ENCODE data around the gene PSMC5.

PSMC5 gene

DNA sequence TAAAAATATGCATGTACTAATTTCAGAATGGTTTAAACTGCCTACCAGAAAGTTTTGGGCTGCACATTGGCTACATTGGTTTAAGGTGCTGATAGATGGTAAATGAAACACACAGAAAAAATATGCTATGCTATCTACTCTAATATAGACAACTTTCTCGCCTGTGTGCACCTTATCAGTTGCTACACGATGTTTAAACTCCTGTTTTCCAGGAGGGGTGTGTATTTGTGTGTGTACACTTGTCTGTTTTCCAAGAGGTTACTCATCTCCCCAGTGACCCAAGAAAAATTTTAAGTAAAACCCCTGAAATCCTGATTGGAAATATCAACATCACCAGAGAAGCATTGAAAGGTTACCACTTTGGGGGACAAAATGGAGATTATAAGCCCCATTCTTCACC is 21.6 kb upstream of the PSMC5 start:
- TF ChIP-seq, protein P1, sequence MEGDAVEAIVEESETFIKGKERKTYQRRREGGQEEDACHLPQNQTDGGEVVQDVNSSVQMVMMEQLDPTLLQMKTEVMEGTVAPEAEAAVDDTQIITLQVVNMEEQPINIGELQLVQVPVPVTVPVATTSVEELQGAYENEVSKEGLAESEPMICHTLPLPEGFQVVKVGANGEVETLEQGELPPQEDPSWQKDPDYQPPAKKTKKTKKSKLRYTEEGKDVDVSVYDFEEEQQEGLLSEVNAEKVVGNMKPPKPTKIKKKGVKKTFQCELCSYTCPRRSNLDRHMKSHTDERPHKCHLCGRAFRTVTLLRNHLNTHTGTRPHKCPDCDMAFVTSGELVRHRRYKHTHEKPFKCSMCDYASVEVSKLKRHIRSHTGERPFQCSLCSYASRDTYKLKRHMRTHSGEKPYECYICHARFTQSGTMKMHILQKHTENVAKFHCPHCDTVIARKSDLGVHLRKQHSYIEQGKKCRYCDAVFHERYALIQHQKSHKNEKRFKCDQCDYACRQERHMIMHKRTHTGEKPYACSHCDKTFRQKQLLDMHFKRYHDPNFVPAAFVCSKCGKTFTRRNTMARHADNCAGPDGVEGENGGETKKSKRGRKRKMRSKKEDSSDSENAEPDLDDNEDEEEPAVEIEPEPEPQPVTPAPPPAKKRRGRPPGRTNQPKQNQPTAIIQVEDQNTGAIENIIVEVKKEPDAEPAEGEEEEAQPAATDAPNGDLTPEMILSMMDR (IDR thresholded peaks at IDR 0.05; ENCODE audit: low read depth, low read length, missing control alignments) = no peak
- DNase-seq (ENCODE audit: low read depth) = no peak
- no peak overlapping the region for H3K4me3 ChIP-seq (ENCODE audit: low read depth, low read length)

DNA sequence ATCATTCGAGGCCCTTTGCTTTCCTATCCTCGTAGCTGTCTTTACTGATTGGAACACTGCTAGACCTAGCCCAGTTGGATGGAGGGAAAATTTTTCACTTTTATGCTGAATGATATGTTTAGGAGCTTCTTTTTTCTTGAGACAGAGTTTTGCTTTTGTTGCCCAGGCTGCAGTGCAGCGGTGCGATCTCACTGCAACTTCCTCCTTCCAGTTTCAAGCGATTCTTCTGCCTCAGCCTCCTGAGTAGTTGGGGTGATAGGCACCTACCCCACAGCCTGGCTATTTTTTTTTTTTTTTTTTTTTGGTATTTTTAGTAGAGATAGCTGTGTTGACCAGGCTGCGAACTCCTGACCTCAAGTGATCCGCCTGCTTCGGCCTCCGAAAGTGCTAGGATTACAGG is 17.3 kb upstream of the PSMC5 start:
- TF ChIP-seq, protein P1 (IDR thresholded peaks at IDR 0.05; ENCODE audit: low read depth, low read length, missing control alignments) = no peak
- H3K4me3 ChIP-seq (ENCODE audit: low read depth, low read length) = no peak overlapping the region
- no peak for DNase-seq (ENCODE audit: low read depth)

DNA sequence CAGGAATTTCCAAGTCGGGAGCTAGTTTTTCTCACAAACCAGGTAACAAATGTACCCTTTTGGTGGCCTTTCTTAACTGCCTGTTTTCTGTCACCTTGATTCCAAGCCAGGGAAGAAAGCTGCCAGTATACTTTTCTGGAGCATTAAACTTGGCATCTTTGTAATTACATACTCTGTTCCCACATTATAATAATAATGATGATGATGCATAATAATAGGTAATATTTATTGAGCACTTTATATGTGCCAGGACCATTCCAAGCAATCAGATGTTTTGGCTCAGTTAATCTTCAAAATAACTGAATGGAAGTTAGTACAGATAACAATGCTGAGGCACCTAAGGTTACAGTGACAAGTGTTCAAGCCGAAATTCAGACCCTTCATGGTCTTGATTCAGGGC is 11.1 kb upstream of the PSMC5 start:
- TF ChIP-seq, protein P1 (IDR thresholded peaks at IDR 0.05; ENCODE audit: low read depth, low read length, missing control alignments) = no peak
- no peak overlapping the region for H3K4me3 ChIP-seq (ENCODE audit: low read depth, low read length)
- DNase-seq (ENCODE audit: low read depth) = no peak

DNA sequence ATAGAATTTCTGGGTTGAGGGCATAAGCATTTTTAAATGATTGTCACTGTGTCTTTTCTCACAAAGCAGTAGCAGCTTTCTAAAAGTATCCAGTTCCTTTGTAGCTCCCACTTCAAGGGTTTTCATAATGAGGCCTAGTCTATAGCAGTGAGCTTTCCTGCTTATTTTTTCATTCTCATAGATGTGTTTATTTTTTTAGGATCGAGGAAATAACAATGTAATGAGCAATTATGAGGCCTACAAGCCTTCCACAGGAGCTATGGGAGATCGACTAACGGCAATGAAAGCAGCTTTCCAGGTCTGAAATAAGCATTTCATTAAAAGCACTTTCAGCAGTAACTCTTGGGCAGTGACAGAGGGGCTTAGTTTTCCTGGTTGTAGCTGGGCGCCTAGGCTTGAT is 10.6 kb upstream of the PSMC5 start:
- DNase-seq (ENCODE audit: low read depth) = no peak
- H3K4me3 ChIP-seq (ENCODE audit: low read depth, low read length) = no peak overlapping the region
- TF ChIP-seq, protein P1 (IDR thresholded peaks at IDR 0.05; ENCODE audit: low read depth, low read length, missing control alignments) = no peak

DNA sequence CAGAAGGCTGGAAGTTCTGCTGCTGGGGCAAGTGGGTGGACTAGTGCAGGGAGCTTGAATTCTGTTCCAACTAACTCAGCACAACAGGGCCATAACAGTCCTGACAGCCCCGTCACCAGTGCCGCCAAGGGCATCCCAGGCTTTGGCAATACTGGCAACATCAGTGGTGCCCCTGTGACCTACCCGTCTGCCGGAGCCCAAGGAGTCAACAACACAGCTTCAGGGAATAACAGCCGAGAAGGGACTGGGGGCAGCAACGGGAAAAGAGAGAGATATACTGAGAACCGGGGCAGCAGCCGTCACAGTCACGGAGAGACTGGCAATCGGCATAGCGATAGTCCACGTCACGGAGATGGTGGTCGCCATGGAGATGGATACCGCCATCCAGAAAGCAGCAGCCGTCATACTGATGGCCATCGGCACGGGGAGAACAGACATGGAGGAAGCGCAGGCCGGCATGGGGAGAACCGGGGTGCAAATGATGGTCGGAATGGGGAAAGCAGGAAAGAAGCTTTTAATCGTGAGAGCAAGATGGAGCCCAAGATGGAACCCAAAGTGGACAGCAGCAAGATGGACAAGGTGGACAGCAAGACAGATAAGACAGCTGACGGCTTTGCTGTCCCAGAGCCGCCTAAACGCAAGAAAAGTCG is 9.4 kb upstream of the PSMC5 start:
- TF ChIP-seq, protein P1 (IDR thresholded peaks at IDR 0.05; ENCODE audit: low read depth, low read length, missing control alignments) = no peak
- H3K4me3 ChIP-seq (ENCODE audit: low read depth, low read length) = no peak overlapping the region

DNA sequence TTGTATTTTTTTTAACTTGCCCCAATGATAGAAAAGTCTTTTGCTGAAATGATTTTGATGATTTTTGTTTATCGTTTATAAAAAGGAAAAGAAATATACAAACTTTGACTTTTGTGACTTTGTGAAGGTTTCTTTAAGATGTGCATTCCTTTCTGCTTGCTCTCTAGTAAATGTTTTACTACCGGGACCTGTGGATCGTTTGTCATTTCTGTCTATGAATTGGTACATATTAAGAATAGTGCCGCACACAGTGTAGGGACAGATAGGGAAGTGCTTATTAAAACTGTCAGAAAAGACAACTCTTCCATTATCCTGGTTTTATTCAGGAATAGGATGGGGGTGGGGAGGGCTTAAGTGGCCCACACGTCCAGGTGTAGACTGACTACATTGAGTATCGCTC is 8.1 kb upstream of the PSMC5 start:
- TF ChIP-seq, protein P1 (IDR thresholded peaks at IDR 0.05; ENCODE audit: low read depth, low read length, missing control alignments) = no peak
- H3K4me3 ChIP-seq (ENCODE audit: low read depth, low read length) = no peak overlapping the region
- DNase-seq (ENCODE audit: low read depth) = no peak

More for the DNA sequence above, 9.4 kb upstream of the PSMC5 start:
- no peak for DNase-seq (ENCODE audit: low read depth)
